HG03521 (cell line): ENCODE data around the gene THPO.
"Not testable (repeated sequence)": the region's sequence is repeated elsewhere in the genome, so short reads cannot be mapped to it uniquely, and the experiment has no call there.

Experiments used
- ATAC-seq: cut with Tn5 transposase; IDR thresholded peaks from one replicate; pipeline ENCODE4 v1.9.1; 2021; ENCODE audit warnings: mild to moderate bottlenecking, moderate library complexity; ENCODE audit not compliant: unreplicated experiment

THPO gene

DNA sequence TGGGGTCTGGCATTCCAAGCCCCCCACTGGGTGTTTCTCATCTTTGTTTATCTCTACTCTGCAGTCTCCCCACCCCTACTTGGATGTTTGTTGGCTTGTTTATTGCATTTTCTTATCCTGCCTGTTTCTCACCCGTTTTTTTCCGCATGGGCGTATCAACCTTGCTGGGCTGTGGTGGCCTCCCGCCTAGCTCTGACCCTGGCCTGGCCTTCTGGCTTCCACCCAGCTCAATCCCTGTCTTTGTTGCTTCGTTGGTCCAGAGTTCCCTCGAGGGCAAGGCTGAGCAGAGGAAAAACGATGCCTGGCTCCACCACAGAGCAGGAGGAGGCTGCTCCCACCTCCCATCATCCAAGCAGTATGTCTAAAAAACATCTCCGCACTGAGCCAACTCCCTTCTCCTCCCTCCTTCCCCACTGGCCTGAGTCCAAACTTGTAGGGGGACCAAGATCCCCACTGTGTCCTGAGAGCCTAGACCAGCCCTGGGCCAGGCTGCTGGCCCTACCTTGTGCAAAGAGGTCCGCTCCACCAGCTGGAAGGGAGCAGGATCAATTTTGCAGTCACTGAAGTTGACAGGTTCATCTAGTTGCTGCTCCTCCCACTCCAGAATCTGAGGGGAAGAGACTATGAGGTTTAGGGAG lies 26.4 kb downstream of the THPO start:
- ATAC-seq: no peak

DNA sequence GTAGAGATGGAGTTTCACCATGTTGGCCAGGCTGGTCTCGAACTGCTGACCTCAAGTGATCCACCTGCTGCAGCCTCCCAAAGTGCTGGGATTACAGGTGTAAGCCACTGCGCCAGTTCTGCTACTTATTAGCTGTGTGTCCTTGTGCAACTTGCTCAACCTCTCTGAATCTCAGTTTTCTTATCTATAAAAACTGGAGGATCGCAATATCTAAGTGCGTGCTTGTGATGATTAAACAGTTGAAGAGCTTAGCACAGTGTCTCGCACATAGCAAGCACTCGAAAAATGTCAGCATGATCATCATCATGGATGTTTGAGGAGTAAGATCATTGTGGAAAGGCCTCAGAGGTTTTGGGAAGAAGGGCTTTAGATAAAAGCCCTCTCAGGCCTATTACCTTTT lies 27.4 kb downstream of the THPO start:
- no peak for ATAC-seq

DNA sequence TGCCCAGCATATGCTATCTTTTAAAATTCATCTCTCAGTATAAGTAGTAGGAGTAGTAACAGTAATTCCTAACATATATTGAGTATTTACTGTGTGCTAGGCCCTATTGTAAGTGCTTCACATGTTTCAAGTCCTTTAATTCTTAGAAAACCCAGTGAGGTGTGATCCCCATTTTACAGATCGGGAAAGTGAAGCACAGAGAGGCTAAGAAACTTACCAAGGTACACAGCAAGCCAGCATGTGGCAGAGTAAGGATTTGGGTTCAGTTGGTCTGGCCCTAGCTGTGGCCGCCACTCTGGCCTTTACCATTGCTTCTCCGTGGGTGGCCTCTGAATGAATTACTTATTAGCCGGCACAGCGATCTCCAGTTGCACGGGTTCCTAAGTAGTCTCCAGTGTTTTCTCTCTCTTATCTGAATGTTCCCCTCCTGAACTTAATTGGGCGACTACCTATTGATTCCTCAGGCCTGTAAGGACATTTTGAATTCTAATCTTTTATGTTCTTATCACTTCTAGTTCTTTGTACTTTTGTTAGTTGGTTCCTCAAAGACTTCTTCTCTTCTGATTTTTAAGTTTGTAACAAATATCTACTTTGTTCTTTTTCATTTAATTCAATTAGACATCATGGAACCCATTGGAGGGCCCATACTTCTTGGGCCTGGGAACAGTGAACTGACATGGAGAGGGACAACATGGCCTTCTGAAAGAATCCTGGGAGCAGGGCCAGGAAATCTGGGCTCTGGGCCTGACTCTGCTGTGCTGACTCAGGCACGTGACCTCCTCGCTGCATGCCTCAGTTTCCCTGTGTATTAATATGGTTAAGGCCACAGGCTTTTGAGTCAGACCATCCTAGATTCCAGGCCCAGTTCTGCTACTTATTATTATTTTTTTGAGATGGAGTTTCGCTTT lies 28.2 kb downstream of the THPO start:
- ATAC-seq: no peak

DNA sequence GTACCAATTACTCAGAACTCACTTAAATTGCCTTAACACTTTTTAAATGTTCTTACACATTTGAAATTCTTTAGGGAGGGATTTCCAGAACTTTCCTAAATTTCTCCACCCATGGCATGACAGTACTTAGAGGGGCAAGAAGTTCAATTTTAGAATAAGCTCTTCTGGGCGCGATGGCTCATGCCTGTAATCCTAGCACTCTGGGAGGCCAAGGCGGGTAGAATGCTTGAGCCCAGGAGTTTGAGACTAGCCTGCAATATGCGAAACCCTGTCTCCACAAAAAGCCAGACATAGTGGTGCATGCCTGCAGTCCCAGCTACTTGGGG lies 30.0 kb downstream of the THPO start:
- ATAC-seq: no peak

DNA sequence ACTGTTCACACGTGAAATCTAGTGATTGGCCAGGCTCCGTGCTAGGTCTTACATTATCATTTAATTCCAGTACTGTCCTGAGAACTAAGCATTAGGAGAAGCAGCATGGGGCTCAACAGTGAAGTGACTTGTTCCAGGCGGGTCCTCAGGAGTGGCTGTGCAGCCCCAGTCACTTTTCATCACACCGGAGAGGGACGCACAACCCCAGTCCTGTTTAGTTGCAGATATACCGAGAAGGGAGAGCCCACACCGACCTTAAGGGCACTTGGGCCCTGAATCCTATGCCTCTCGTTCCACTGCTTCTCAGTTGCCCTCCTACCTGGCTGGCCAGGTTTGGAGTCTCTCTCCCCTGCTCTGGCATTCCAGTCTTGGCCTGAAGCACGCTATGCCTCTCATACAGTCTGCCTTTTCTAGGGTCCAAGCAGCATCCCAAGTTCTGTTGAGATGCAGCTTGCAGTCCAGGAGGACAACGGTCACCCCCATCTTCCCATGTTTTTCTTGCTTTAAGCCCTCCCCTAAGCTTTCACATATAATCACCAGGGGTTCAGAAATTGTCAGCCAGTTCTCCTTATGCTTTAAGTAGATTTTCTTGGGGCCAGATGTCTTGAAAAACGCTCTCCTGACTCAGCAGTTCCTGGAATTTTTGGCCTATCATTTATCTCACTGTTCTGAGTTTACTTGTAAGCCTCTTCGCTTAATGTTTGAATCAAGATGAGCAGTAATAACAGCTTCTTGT lies 30.5 kb downstream of the THPO start:
- no peak for ATAC-seq

DNA sequence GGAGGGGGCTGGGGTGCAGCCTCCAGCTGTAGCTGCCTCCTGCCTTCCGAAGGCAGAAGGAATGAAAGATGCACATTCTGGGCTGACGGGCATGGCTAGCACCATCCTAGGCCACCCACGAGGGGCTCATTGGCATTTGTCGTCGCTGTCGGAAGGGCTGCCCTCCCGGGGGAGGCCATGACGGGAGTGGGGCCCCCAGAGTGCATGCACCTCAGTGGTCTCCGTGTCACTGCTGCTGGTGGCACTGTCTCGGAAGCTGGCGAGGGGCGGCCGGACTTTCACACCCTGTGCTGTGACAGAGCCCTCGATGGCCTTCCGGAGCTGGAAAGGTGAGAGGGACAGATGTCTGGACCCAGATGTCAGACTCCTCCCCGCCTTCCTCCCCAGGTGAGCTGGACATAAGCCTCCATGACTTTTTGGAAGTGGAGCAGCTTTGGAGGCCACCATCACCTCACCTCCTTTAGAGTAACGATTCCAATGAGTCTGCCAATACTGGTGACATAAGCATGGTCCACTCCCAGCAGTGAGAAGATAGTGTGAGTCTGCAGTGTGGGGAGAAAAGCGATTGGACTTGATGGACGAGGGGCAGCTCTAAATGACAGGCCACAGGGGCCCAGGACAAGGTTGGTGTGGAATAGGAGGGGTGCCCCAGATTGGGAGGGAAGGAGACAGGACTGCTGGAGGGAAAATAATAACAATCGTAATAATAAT lies 31.4 kb downstream of the THPO start:
- no peak for ATAC-seq

- no peak for ATAC-seq
Observed at GRCh38 chr3:184345317-184346144, 32.5 kb downstream of the THPO start.

- no peak for ATAC-seq
Observed at GRCh38 chr3:184344579-184345316, 33.3 kb downstream of the THPO start.

- ATAC-seq: no peak
Observed at GRCh38 chr3:184343200-184343876, 34.7 kb downstream of the THPO start.

GRCh38 chr3:184341925-184342324 lies 36.1 kb downstream of the THPO start:
- ATAC-seq: no peak

GRCh38 chr3:184339451-184340135 lies 38.4 kb downstream of the THPO start:
- not testable (repeated sequence) for ATAC-seq

DNA sequence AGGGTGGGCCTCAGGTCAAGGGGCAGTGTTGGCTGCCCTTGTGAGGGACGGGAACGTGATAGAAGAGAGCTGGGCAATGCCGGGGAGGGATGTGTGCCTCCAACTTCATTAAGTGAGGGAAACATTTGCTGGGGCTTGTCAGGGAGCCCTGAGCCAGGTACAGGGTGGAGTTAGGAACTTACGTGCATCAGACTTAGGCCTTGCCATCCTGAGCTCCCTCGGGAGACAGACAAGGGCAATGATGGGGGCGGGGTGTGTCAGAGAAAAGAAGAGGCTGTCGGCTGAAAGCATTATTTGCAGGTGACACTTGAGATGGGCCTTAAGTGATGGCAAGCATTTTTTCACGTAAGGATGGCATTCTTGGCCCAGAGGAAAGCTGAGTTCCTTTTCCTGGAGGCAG lies 39.0 kb downstream of the THPO start:
- no peak for ATAC-seq

DNA sequence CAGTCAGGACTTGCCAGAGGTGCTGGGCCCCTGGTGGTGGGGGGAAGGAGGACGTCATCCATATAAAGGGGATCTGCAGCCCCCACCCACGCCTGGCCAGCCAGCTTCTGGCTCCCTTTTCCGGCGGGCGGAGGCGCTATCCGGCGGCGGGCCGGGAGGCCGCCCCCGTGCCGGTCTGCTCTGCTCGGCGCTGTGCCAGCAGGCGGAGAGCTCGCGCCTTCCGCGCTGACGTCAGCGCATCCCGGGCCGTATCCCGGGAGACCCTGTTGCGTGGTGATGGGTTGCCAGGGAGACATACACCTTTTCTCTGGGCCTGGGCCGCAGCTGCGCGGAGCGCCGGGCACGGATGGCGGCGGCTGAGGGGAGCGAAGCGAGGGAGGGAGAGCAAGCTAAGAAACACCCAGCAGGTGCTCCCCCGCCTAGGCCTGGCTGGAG lies 39.5 kb downstream of the THPO start:
- no peak for ATAC-seq

DNA sequence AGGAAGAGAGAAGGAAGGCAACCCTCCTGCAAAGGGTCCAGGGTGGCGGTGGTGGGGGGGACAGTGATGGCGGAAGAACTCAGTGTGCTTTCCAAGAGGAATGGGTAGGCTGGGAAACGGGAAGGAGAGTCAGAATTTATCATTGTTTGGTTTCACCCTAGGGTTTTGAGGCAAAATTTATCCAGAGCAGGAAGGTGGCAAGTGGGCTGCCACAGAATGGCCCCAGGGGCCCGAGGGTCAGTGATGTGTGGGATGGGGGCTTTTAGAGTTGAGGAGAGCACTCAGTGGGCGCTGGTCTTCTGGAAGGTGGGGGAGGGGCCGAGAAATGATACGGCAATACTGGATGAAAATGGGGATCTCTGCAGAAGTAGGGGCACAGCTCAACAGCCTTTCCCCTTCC lies 40.0 kb downstream of the THPO start:
- ATAC-seq: no peak

DNA sequence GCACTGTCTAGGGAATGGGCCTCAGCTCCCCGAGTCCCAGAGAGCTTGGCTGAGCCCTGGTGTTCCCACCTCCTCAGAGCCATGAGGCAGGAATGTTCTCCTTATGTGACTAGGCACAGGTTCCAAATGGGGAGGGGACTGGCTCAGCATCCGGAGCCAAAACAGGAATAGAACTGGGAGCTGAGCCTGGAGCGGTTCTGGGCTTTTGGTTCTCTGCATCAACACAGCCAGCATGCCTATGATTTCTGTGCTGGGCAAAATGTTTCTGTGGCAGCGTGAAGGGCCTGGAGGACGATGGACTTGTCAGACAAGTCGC lies 40.6 kb downstream of the THPO start, which contains the start of gene FAM131A:
Gene FAM131A, plus strand, starts transcription at position 202 of the 316 bp plus-strand sequence. Its CDS starts 31 bp downstream, at position 233.
- no peak for ATAC-seq

GRCh38 chr3:184336547-184337398 lies 41.2 kb downstream of the THPO start:
- ATAC-seq: no peak
